Upper lobe of right lung (tissue), 1 donor: Measurements from ENCODE around the gene RBX1. TPM values are rescaled to one million over a fixed set of nuclear protein-coding genes. Genes with fewer than 3 reads are reported as not detected.

ENCODE experiments used
- ATAC-seq: fragments of 200-7000 bp; cut with Tn5 transposase; one replicate; pipeline ENCODE4 v1.9.1; 2020; ENCODE audit warnings: mild to moderate bottlenecking, moderate library complexity
- DNase-seq: peaks from one replicate; pipeline ENCODE4 v3.0.0-alpha.2; 2020
- H3K27ac ChIP-seq: fragments of 200-600 bp; one replicate; pipeline ENCODE4 v1.8.0; 2022
- H3K27me3 ChIP-seq: fragments of 200-600 bp; one replicate; pipeline ENCODE4 v1.8.0; 2022; ENCODE audit warnings: mild to moderate bottlenecking
- H3K36me3 ChIP-seq: fragments of 200-600 bp; one replicate; pipeline ENCODE4 v1.8.0; 2022
- H3K4me1 ChIP-seq: fragments of 200-600 bp; one replicate; pipeline ENCODE4 v1.8.0; 2022
- H3K4me3 ChIP-seq: fragments of 200-600 bp; one replicate; pipeline ENCODE4 v1.8.0; 2022; ENCODE audit warnings: mild to moderate bottlenecking
- H3K9me3 ChIP-seq: fragments of 200-600 bp; one replicate; pipeline ENCODE4 v1.8.0; 2022
- CTCF ChIP-seq: fragments of 200-600 bp; IDR thresholded peaks from one replicate; pipeline ENCODE4 v1.8.0; 2022; ENCODE audit warnings: antibody characterized with exemption
- intact Hi-C: fragments of 100-400 bp; cut with DNase I; formaldehyde crosslinking; loops from one replicate; pipeline ENCODE4 v1.11.0; 2022
- total RNA-seq: library from RNA; stranded (reverse); fragmentation: NEBNext Ultra II Directional; extraction: Animal tissue kit (Norgen Biotek cat#: 25700); gene quantifications from one replicate; pipeline ENCODE4 v1.2.1, GENCODE V29; 2021
- donor health status: DM: no; HTN: yes; CAD: no; lungs with severe emphysema.

The RBX1 gene
- total RNA-seq, 1 donor from 2014 or later, result 45.6 TPM

- no peaks in the 10 kb centered on the region for H3K9me3 ChIP-seq
- TF ChIP-seq CTCF, result no peak
- DNase-seq (no peak), ATAC-seq (no peak)
- H3K4me1 ChIP-seq, result no peaks in the 10 kb centered on the region
- no peaks in the 10 kb centered on the region for H3K27me3 ChIP-seq
- intact Hi-C loops, result no loop called here
- peaks cover 59% of the 10 kb centered on the region for H3K36me3 ChIP-seq
- no peak overlapping the region for H3K27ac ChIP-seq
- H3K4me3 ChIP-seq, result no peak overlapping the region
Observed at GRCh38 chr22:40972587-40972986, 21.4 kb downstream of the RBX1 start.

DNA sequence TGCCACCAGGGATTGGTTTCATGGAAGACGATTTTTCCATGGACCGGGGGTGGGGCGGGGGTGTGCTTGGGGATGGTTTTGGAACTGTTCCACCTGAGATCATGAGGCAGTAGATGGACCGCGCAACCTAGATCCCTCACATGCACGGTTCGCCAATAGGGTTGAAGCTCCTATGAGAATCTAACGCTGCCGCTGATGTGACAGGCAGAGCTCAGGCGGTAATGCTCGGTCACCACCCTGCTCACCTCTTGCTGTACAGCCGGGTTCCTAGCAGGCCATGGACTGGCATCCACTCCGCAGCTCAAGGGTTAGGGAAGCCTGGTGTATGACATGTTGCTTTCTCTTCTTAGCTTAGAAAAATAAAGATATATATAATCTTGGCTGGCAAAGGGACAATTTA is 22.0 kb downstream of the RBX1 start:
- intact Hi-C loops, result no loop called here
- DNase-seq (no peak), ATAC-seq (no peak)
- Histone ChIP-seq H3K9me3 (no peaks in the 10 kb centered on the region), H3K27ac (no peak overlapping the region), H3K4me3 (no peak overlapping the region), H3K4me1 (no peaks in the 10 kb centered on the region), H3K27me3 (no peaks in the 10 kb centered on the region), H3K36me3 (peaks cover 54% of the 10 kb centered on the region)
- no peak for TF ChIP-seq CTCF

GRCh38 chr22:40975366-40975765 is 24.2 kb downstream of the RBX1 start:
- intact Hi-C loops, result no loop called here
- Histone ChIP-seq H3K36me3 (peaks cover 31% of the 10 kb centered on the region), H3K27ac (no peak overlapping the region), H3K4me1 (no peaks in the 10 kb centered on the region), H3K4me3 (no peak overlapping the region), H3K9me3 (no peaks in the 10 kb centered on the region), H3K27me3 (no peaks in the 10 kb centered on the region)
- ATAC-seq (no peak), DNase-seq (no peak)
- TF ChIP-seq CTCF, result no peak

DNA sequence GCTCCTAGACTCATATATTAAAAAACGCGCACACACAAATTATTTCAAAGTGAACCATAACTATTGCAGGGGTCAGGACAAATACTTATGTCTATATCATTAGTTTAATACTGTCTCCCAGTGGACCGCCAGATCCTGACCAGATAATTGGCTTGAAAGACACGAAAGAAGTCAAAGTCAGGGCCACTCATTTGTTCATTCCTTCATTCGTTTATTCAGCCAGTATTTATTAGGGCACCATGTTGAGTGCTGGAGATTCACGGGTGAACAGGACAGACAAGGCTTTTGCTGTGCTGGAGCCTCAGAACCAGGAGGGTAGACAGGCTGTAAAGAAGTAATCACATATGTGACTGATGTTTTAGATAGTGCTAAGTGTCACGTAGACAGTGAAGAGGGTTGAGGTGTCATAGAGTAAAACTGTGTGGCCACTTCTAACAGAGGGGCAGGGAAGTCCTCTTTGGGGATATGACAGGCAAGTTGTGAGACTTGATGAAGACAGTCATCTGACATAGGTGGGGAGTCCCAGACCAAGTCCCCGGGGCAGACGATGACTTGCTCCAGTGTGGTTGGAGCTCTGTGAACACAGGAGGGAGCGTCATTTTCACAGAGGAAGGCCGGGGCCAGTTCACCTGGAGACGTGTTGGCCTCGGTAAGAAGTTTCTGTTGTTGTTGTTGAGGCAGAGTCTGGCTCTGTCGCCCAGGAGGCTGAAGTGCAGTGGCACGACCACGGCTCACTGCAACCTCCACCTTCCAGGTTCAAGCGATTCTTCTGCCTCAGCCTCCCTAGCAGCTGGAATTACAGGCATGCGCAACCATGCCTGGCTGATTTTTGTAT is 25.9 kb downstream of the RBX1 start:
- no peaks in the 10 kb centered on the region for H3K4me1 ChIP-seq
- H3K27ac ChIP-seq, result no peak overlapping the region
- H3K27me3 ChIP-seq, result no peaks in the 10 kb centered on the region
- DNase-seq (no peak), ATAC-seq (no peak)
- intact Hi-C loops, result no loop called here
- no peak for TF ChIP-seq CTCF
- H3K36me3 ChIP-seq, result peaks cover 14% of the 10 kb centered on the region
- no peak overlapping the region for H3K4me3 ChIP-seq
- no peaks in the 10 kb centered on the region for H3K9me3 ChIP-seq

DNA sequence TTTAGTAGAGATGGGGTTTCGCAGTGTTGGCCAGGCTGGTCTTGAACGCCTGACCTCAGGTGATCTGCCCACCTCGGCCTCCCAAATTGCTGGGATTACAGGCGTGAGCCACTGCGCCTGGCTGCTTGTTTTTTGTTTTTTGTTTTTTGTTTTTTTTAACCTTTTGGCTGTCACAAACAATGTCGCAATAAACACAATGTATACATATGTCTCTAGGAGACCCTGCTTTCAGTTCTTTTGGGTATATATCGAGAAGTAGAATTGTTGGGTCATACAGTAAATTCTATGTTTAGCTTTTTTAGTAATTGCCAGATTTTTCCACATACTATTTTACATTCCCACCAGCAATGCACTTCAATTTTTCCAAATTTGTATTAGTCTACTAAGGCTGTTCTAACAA is 28.0 kb downstream of the RBX1 start:
- no peak for TF ChIP-seq CTCF
- no peak overlapping the region for H3K4me3 ChIP-seq
- intact Hi-C loops, result no loop called here

More for the DNA sequence above, 28.0 kb downstream of the RBX1 start:
- Histone ChIP-seq H3K4me1 (no peaks in the 10 kb centered on the region), H3K9me3 (no peaks in the 10 kb centered on the region), H3K27me3 (no peaks in the 10 kb centered on the region), H3K36me3 (no peaks in the 10 kb centered on the region), H3K27ac (no peak overlapping the region)
- DNase-seq (no peak), ATAC-seq (no peak)
